GM21529 (cell line): ENCODE data around the gene BCL2L1.
"Not testable (repeated sequence)": the region's sequence is repeated elsewhere in the genome, so short reads cannot be mapped to it uniquely, and the experiment has no call there.

ENCODE experiments used
- ATAC-seq: cut with Tn5 transposase; IDR thresholded peaks from one replicate; pipeline ENCODE4 v1.9.1; 2021; ENCODE audit not compliant: unreplicated experiment

Gene BCL2L1

GRCh38 chr20:31722257-31723068 lies at the start of gene BCL2L1:
Gene BCL2L1, minus strand, starts transcription at chr20:31722868. Its CDS starts 650 bp downstream, at chr20:31722218.
- peak; percentile 28 for ATAC-seq

DNA sequence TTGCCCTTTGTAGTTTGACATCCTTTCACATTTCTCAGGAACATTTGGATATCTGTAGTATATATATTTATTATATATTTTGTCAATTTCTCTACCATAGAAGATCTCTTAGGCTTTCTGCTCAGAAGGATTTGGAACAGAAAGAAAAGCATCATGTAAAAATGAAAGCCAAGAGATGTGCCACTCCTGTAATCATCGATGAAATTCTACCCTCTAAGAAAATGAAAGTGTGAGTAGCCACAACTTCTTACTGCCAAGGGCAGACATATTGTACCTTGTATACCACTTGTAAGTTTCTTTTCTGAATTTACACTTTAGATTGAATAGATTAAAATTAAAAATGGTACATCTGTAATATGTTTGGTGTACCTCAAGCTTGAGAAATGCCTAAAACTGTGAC lies 47.6 kb upstream of the BCL2L1 start:
- ATAC-seq: no peak

GRCh38 chr20:31769681-31770080 lies 47.0 kb upstream of the BCL2L1 start:
- ATAC-seq: no peak

- no peak for ATAC-seq
Measured at GRCh38 chr20:31767805-31768204, 45.1 kb upstream of the BCL2L1 start.

DNA sequence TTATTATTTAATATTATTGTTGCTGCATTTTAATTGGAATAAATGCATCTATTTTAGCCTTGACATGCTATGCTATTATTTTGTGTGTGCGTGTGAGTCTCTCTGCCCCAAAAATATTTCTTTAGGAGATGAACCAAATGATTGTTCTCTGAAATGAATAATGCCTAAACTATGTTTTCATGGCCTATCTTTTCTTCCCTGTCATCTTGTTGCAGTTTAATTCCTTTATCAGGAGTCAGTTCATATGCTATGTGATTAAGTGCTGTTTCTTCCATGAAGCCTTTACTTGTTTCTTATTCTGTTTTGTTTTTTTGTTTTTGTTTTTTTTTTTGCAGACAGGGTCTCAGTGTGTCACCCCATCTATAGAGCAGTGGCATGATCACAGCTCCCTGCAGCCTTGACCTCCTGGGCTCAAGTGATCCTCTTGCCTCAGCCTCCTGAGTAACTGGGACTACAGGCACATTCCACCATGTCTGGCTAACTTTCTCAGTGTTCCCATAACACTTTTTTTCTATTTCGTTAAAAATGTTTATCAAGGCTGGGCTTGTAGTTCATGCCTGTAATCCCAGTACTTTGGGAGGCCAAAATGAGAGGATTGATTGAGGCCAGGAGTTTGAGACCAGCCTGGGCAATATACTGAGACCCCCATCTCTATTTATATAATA lies 42.1 kb upstream of the BCL2L1 start:
- ATAC-seq: no peak

- no peak for ATAC-seq
Measured at GRCh38 chr20:31760519-31761240, 38.0 kb upstream of the BCL2L1 start.

- ATAC-seq: no peak
Measured at GRCh38 chr20:31759836-31760518, 37.3 kb upstream of the BCL2L1 start.

DNA sequence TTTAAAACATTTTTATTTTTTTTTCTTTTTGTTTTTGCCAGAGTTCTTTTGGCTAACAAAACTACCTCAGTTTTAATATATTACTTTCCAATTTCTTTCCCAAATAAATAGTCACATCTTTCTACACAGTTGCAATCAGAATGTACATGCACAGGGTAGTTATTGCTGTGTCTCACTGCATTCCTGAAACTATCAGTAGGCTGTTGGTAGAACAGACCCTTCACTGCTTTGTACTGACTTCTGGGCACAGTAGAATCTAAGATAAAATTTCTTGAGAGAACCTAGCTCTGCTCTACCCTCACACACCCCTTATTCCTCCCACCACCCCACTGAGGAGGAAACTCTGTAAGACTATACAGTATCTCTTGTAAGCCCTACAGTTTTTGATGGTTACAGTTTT lies 36.3 kb upstream of the BCL2L1 start:
- ATAC-seq: no peak

GRCh38 chr20:31758521-31758920 lies 35.9 kb upstream of the BCL2L1 start:
- ATAC-seq: no peak

GRCh38 chr20:31757254-31757653 lies 34.6 kb upstream of the BCL2L1 start:
- no peak for ATAC-seq

- no peak for ATAC-seq
Measured at GRCh38 chr20:31751126-31751525, 28.5 kb upstream of the BCL2L1 start.

DNA sequence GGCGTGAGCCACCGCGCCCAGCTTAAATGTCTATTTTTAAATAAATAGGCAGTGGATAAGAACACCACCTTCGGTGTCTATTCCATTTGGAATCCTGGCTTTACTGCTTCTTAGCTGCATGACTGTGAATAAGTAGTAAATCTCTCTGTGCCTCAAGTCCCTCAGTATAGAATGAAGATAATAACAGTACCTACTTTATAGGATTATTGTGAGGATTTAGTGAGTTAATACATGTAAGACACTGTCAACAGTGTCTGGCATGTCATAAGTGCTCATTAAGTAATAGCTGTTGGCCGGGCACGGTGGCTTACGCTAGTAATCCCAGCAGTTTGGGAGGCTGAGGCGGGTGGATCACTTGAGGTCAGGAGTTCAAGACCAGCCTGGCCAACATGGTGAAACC lies 26.6 kb upstream of the BCL2L1 start:
- no peak for ATAC-seq

DNA sequence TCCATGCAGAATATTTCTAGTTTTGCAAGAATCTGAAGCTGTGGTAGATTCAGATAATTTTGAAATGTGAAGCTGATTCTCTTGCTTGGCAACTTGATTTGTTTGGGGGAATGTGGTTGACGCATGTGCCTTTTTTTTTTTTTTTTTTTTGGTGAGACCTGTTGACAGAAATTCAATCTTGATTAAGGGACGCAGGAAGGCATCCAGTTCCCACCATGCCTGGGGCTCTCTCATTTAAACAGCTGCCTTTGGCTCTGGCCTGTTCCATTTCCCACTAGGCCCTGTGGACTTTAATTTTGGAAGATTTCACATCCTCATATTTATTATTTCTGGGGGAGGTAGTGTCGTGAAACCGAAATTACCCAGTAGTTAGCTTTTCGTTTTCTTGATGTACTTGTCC lies 25.0 kb upstream of the BCL2L1 start:
- ATAC-seq: no peak

DNA sequence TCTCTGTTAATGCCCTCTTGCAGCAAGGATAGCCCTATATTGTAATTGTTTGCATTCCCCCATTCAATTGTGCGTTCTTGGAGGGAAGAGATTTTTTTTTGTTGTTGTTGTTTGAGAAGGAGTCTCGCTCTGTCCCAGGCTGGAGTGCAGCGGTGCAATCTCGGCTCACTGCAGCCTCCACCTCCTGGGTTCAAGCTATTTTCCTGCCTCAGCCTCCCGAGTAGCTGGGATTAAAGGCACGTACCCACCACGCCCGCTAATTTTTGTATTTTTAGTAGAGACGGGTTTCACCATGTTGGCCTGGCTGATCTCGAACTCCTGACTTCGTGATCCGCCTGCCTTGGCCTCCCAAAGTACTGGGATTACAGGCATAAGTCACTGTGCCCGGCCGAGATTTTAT lies 24.4 kb upstream of the BCL2L1 start:
- not testable (repeated sequence) for ATAC-seq

GRCh38 chr20:31746068-31746878 lies 23.6 kb upstream of the BCL2L1 start:
- ATAC-seq: no peak

DNA sequence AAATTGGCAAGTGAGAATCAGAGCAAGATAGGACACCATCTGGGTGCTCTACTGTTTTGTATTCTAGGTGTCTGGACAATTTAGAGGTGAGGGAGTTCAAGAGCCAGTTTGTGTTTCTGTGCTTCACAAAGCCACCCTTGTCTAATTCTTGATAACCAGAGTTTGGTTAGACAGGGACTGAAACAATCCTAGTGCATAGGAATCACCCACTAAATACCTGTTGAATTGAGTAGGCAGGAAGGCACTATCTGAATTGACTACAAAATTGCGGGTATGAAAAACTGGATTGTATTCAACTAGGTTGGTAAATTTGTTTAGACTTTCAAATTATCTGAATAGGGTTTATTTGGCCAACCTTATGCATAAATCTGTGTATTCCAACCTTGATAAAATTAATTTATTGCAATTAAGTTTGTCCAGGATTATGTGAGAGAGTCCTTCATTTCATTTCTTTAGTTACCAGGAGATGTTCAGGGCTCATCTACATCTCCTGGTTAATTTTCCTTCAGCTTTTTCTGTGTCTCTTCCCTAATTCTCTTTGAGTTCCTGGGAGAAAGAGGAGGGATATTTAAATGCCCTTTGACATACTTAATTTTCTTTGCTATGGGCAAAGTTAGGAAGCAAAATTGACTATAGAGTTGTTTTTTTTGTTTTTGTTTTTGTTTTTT lies 18.1 kb upstream of the BCL2L1 start:
- ATAC-seq: no peak

DNA sequence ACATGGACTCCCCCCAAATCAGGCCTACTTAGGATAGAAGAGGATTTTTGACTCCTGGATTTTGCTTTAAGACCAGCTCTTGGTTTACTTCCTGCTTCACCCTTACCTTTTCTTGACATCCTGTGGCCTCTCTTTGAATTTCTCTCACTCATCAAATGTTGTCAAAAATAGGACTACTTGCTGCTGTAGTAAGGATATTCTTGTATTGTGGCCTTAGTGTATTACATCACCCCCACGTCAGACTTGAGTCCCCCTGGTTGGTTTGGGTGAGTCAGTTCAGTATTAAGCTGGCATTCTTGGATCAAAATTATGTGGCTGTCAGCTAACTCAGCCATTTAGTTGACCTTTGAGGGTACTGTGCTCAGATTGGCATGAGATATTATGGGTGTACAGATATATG lies 17.5 kb upstream of the BCL2L1 start:
- ATAC-seq: no peak

- peak; percentile 6 for ATAC-seq
Measured at GRCh38 chr20:31739550-31739977, 16.9 kb upstream of the BCL2L1 start.

- ATAC-seq: peak; percentile 96
Measured at GRCh38 chr20:31738729-31739549, 16.3 kb upstream of the BCL2L1 start, which contains the start of gene TPX2. Gene TPX2, plus strand, starts transcription at chr20:31739290. Its CDS starts 18,187 bp downstream, at chr20:31757477.
